ENCODE measurements around the gene UBN2.
"Not testable (repeated sequence)": the region's sequence is repeated elsewhere in the genome, so short reads cannot be mapped to it uniquely, and the experiment has no call there.

UBN2 gene

GRCh38 chr7:139294241-139294640, 63.2 kb downstream of the UBN2 start:
- in situ Hi-C loops (cut with MboI; ENCODE audit: low sequenced_read_pairs), result no loop called here

DNA sequence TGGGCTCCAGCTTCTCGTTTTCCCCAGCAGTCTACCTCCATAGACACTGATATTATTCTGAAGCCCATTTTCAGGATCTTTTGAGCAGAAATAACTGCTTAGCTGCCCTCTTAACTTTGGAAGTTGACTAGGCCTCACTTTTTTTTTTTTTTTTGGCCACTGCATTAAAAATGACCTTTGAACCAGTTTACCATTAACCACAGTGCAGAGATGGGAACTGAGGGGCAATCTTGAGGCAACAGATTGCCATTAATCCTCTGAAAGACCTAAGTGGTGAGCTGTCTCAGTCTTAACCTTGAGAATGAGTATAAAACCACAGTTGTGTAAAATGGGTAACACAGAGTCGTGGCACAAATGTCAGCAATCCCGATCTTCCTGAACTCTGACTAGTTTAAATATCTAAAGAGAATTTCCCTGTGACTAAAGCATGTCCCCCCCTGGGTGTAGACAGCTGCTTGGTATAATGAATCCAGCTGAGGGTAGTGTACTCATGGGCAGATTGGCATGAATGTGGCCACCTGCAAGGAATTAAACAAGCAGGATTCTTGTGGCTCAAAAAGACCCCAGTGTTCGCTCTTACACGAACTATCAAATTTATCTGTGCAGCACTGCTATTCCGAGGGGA, 64.0 kb downstream of the UBN2 start:
- in situ Hi-C loops (cut with MboI; ENCODE audit: low sequenced_read_pairs), result no loop called here

- in situ Hi-C loops (cut with MboI; ENCODE audit: low sequenced_read_pairs), result no loop called here
These were observed 66.8 kb downstream of the UBN2 start for GRCh38 chr7:139297795-139298194.

- in situ Hi-C loops (cut with MboI; ENCODE audit: low sequenced_read_pairs), result no loop called here
These were observed 68.3 kb downstream of the UBN2 start for GRCh38 chr7:139299296-139299695.

DNA sequence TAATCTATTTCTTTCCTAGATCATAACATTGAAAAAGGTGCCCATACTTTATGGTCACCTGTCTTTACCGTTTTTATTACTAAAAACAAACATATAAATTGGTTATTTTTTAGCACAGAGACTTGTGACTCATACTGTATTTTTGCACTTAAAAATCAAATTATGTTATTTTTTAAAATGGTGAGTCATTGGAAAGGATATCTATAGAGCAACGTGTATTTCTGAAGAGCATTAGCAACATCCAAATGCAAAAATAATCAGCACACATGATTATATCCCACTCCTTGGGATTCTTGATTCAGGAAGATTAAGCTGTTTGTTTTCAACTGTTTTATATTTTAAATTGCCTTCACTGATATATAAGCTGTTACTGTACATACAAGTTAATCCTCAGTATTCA, 69.4 kb downstream of the UBN2 start:
- in situ Hi-C loops (cut with MboI; ENCODE audit: low sequenced_read_pairs), result no loop called here

DNA sequence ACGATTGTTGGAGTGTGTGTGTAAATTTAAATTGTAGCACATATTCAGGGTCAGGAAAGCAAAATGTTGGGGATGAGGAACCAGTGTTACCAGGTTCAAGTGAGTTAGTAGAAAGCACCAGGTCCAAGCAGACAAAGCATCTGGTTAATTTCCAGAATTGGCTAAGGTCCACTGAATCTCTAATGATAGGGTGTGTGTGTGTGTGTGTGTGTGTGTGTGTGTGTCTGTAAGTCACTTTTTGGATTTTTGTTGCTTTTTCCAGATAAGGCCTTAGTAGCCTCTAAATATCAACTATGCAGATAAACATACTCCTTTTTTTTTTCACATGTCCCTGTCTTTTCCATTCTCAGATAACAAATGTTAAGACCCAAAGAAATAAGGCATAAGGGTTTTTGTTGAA, 73.5 kb downstream of the UBN2 start:
- in situ Hi-C loops (cut with MboI; ENCODE audit: low sequenced_read_pairs), result no loop called here

DNA sequence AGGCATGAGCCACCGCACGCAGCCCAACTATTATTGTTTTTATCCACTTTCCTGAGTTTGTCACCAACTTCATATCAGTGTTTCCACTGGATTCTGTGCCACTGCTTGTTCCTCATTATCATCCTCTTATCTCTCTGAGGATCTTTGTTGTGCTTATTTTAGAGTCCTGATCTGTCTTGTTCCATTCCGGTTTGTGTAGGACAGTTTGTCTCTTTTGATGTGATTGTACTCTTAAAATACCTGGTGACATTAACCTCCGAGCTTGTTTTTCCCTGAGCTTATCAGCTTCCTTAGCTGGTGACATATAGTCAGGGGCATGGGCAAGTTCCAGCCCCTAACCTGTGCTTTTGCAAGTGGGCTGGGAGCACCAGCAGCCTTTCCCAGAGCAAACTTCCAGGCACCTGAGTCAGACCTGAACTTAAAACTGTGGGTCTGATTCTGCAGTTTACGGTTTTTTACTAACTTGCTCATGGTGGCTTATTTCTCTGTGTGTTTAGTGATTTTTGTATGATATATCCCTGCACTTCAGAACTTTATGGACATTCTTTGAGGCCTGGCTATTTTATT, 87.0 kb downstream of the UBN2 start:
- in situ Hi-C loops (cut with MboI; ENCODE audit: low sequenced_read_pairs), result no loop called here

DNA sequence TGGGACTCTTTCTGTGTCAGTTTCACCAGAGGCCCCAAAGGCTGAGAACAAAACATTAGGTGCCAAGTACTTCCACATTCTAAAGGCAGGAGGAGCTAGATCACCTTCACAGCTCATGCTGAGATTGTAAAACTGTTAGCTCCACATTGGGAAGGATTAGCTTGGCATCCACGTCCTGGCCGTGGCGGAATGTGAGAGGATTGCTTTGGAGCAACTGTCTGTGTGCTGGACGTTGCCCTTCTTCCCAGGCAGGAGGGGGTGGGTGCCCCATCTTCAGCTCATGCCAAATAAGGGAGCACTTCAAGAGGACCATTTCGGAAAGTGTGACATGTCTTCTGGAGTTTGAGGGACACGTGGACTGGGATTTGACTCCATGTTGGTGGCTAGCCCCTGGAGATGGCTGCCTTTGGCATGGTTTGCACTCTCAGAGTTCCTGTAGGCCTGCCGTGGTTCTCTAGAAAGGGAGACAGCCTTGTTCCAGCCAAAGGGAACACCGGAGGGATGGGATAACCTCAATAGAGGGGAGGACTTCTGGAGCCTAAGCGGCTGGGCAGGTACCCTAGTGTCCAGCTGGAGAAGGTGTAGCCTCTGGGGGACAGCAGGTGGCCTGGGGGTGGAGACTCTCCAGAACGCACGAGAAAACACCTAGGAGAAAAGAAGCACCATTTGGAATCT, 90.2 kb downstream of the UBN2 start:
- in situ Hi-C loops (cut with MboI; ENCODE audit: low sequenced_read_pairs), result no loop called here

- in situ Hi-C loops (cut with MboI; ENCODE audit: low sequenced_read_pairs), result not testable (repeated sequence)
These were observed 93.7 kb downstream of the UBN2 start for GRCh38 chr7:139324709-139325108.

DNA sequence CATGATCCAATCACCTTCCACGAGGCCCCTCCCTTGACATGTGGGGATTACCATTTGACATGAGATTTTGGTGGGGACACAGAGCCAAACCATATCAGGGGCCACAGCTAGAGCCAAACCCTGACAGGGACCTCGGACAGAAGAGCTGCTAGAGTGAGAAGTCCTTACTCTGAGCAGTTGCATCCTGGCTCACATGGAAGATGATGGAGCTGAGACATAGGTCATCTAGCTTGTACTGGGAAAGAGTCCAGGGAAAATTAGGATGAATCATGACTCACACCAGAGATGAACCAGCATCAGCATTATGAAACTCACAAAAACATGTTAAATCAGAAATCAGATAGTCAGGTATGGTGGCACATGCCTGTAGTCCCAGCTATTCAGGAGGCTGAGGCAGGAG, 97.3 kb downstream of the UBN2 start:
- in situ Hi-C loops (cut with MboI; ENCODE audit: low sequenced_read_pairs), result no loop called here

DNA sequence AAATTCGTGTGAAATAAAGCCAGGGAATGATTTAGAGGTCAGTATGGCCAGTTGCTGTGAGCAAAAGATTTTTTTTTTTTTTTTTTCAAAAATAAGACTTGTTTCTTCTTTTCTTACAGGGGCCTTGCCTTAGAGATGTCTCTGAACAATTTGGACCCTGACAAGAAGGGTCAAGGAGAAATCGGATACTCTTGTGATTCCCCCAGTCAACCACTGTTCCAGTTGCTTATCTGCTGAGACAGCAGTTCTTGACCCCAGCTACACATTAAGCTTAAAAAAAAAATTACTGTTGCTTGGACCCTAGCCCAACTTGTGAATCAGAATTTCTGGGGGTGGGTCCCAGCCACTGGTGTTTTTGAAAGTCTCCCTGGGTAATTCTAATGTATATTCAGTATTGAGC, 98.1 kb downstream of the UBN2 start:
- in situ Hi-C loops (cut with MboI; ENCODE audit: low sequenced_read_pairs), result no loop called here

- in situ Hi-C loops (cut with MboI; ENCODE audit: low sequenced_read_pairs), result no loop called here
These were observed 99.4 kb downstream of the UBN2 start for GRCh38 chr7:139330333-139331030.

DNA sequence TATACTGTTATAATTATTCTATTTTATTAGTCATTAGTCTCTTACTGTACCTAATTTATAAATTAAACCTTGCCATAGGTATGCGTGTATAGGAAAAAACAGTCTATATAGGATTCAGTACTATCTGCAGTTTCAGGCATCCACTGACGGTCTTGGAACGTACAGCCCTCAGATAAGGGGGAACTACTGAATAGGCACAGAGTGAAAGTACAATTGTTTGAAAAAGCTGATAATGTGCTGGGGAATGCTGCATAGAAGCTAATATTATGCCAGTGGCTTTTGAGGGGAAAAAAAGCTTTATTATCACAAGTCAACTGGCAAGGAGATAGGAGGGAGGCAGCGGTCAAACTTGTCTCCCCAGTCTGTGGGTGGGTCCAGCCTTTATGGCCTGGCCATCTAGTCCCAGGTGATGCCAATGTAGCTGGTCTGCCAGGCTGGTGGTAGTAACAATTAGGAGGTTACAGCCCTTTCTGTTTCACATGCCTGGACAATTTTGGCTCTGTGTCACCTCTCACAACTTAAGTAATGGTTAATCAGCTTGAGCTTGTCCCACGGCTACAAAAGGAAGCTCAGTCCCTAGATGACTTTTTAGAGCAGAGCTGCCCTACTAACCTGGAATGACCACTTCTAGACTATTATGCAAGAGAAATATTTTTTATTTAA, 101.8 kb downstream of the UBN2 start:
- in situ Hi-C loops (cut with MboI; ENCODE audit: low sequenced_read_pairs), result no loop called here

GRCh38 chr7:139333443-139333842, 102.4 kb downstream of the UBN2 start:
- in situ Hi-C loops (cut with MboI; ENCODE audit: low sequenced_read_pairs), result not testable (repeated sequence)

DNA sequence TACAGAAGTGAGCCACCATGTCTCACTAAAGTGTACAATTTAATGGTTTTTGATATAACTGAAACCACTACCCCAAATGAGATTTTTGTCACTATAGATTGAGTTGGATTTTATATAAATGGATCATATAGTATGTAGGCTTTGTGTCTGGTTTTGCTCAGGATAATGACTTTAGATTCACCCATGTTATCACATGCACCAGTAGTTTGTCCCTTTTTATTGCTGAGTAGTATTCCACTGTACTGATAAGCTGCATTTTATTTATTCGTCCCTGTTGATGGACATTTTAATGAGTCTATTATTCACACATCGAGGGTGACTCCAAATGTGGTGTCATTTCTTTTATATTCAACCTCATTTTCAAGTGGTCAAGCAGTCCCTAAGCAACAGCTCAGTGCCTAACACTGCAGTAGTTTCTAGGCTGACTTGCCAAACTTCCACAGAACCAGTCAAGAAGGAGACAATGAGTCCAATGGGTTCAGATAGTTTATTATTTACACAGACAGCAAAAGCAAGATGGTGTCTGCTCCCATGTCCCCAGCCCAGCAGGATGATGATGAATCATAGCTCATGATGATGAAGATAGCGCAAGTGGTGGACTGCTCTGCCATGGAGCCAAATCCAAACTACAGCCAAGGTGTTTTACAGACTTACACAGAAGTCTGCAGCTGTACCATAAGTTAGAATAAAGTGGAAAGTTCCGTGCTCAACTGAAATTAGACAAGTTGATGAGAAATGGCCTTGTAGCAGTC, 103.5 kb downstream of the UBN2 start:
- in situ Hi-C loops (cut with MboI; ENCODE audit: low sequenced_read_pairs), result no loop called here

DNA sequence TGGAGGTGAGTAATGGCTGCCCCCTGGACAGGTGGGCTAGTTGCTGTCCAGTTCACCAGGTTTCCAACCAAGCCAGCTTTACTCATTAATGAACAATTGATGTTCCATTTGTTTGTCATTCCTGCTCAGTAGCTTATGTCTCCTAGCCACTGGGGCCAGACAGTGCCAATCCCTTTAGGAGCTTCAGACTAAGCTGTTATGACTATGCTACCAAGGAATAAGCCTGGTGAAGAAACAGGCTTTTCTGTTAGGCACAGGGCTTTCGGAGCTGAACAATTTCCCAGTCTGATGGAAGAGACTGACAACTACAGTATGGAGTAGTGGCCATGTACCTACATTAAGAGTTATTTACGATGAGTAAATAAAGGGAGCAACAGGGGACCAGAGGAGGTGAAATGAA, 108.0 kb downstream of the UBN2 start:
- in situ Hi-C loops (cut with MboI; ENCODE audit: low sequenced_read_pairs), result no loop called here

- in situ Hi-C loops (cut with MboI; ENCODE audit: low sequenced_read_pairs), result no loop called here
These were observed 108.6 kb downstream of the UBN2 start for GRCh38 chr7:139339698-139340036.

DNA sequence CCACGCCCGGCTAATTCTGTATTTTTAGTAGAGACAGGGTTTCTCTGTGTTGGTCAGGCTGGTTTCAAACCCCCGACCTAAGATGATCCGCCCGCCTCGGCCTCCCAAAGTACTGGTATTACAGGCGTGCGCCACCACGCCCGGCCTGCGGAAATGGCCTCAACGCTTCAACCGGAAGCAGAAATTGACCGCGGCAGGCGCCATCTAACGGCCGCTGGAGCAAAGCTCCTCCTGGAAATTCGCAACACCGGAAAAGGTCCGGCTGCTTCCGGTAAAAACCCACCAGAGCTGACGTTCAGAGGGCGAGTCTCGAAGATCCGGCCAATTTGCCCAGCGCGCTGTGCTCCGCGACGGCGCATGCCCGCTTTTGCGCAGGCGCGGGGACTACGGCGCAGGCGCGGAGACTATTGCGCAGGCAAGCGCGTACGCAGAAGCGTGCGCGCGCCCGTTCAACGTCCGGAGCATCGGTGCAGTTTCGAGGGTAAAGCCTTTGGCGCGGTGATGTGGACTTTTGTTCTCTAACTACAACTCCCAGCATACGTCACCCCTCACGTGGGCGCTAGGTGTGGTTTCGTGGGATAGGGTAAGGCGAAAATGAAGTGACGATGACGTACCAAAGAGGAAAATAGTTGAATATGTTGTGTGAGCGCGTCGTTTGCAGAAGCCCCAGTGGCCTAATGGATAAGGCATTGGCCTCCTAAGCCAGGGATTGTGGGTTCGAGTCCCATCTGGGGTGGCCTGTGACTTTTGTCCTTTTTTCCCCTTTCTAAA, 109.2 kb downstream of the UBN2 start:
- in situ Hi-C loops (cut with MboI; ENCODE audit: low sequenced_read_pairs), result no loop called here

DNA sequence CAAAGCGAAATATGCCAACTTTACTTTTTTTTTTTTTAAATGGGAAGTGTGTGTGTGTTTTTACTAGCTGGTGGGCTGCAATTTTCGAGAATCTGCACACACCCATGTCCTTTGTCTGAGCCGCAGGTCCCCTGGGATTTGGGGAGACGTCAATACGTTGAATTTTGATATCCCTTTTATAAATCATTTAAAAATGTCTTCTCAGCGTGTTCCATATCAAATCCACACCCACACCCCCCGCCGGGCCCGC, 109.7 kb downstream of the UBN2 start:
- in situ Hi-C loops (cut with MboI; ENCODE audit: low sequenced_read_pairs), result no loop called here

GRCh38 chr7:139341058-139341775, 110.2 kb downstream of the UBN2 start, which contains the start of gene FMC1:
Gene FMC1, plus strand, starts transcription at chr7:139341337. Its CDS starts 48 bp downstream, at chr7:139341385.
- in situ Hi-C loops (cut with MboI; ENCODE audit: low sequenced_read_pairs), result no loop called here

Data from HL-60/S4 treated with phorbol 12-myristate 13-acetate at 8.2 ng/mL for 4 days and 3 days (cell line).